IPS DF 19.7 (cell line): ENCODE results near the gene KRT78.

Experiments used
- DNase-seq: peaks from one replicate; pipeline ENCODE4 v3.0.0-alpha.2; 2013; ENCODE audit warnings: low read depth, low spot score

Gene KRT78

DNA sequence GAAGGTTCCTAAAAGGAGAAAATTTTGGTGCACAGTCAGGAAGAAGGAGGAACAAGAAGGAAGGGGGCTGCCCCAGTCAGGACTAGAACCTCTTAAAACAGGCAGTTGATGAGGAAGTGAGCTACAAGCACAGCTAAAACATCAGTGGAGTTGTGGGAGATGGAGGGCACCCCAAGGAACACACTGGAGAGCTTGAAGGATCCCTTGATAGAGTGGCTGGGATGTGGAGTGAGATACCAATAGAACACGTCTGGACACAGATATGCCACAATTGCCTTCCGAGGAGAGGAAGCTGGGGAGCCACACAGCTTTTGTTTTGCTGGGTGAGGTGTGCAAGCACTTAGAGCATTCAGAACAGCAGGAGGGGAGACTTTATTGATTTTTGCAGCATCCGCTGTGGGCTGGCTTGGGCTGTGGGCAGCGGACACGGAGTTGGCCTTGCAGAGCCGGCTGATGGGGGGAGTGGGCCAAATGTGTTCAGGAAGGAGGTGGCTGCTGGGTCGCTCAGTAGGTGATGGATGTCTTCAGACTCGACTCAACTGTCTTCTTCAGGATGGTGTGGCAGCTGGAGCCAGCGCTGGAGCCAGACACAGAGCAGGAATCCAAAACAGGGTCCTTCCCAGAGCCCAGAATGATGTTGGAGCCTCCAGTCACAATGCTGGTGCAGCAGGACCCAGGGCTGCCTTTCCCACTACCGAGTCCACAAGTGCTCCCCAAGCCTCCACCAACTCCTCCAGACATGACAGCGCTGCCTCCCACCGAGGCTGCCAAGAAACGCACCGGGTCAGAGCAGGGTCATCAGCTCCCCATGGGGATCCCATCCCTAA lies 10.0 kb downstream of the KRT78 start:
- no peak for DNase-seq

DNA sequence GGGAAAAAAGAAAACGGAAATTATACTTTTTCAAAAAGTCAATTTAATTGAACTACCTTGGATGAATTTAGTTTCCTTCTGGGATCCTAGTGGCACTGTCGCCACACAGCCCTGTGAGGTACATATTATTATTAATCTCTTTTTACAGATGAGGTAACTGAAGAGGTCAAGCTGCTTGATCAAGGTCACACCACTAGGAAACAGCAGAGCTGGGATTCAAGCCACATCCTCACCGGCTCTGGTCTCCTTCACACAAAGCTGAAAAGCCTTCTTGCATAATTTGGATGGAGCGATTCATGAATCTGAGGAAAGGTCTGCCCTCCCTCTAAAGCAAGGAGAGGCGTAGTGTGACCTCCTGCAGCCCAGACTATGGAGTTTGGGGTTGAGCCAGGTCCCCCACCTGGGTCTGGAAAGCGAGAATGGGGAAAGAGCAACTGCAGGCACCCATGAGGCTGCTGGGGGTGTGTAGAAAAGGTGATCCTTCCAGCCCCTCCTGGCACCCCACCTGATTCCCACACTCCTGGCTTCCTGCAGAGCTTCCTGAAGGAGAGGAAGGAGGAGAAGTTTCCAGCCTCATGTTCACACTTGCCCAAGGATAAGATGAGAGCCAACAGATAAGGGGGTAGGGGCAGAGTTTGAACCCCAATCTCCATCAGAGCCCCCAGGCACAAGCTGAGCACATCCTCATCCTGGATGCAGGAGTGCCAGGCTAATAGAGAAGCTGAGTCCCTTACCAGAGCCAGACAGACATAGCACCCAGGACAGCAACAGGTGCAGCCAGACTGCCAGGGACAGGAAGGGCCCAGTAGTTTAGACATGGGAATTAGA lies 10.8 kb downstream of the KRT78 start:
- no peak for DNase-seq

DNA sequence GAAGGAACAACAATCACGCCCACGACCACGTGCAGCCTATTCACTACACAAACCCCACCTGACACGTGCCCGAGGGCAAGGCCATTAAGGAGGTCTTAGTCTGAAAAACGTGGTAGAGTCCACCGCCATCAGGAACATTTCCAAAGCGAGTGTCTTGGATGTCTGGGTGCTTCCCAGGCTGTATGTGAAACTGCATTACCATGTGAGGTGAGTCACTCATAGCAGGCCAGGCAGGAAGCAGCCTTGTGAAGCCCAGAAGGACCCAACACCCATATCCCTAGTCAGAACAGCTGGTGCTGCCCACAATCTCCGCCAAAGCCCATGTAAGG lies 11.4 kb downstream of the KRT78 start:
- DNase-seq: no peak

DNA sequence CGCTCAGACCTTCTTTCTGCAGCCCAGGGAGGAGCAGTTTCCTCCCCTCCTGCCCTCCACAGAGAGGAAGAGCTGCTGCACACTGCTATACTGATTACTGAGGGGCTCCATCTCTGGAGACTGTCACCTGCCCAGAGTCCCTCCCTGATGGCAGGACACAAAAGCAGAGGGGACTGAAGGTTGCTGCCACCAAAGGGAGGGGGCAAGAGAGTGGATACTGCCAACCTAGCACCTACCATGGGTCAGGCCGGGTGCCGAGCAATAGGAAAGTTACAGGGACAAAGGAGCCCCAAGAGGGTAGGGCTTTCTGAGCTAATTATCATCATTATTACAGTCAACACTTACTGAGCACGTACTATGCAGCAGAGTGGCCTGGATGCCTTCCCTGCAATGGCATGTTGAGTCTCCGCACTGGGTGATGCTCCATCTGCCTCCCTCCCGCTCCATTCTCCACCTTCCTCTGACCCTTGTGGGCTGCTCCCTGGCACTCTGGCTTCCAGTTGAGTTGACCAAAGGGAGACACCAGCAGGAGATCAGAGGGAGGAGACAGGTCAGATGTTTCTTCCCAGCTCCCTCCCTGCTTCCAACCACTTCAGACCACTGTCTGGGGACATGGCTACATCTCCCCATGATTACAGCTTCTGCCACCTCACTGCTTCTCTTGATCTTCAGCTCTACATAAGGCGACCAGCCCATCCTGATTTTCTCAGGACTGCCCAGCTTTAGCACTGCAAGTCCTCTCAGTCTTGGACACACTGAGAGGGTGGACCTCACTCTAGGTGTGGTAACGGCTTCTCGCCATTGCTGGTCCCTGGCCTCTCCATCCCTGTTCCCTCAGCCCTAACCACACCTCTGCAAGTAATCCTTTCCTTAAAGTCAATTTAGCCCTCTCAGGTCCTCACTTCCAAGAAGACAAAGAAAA lies 12.0 kb downstream of the KRT78 start:
- DNase-seq: no peak

DNA sequence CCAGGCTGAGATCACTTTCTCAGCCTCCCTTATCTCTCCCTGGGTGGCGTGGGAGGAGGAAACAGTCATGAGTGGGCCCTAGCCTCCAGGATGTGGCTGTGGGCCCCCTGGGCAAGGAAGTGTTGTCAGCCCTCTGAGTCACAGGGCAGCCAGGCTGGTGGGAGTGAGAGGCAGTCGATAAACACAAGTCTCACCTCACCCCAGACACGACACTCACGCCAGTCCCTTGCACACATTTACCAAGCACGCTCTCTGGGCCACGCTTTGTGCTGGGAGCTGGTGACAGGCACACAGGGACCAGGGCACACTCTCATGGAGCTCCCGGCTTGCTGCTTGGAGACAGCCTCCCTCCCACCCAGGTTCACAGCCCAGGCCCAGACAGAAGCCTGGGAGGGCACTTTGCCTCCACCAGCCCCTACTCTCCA lies 12.7 kb downstream of the KRT78 start:
- DNase-seq: no peak

DNA sequence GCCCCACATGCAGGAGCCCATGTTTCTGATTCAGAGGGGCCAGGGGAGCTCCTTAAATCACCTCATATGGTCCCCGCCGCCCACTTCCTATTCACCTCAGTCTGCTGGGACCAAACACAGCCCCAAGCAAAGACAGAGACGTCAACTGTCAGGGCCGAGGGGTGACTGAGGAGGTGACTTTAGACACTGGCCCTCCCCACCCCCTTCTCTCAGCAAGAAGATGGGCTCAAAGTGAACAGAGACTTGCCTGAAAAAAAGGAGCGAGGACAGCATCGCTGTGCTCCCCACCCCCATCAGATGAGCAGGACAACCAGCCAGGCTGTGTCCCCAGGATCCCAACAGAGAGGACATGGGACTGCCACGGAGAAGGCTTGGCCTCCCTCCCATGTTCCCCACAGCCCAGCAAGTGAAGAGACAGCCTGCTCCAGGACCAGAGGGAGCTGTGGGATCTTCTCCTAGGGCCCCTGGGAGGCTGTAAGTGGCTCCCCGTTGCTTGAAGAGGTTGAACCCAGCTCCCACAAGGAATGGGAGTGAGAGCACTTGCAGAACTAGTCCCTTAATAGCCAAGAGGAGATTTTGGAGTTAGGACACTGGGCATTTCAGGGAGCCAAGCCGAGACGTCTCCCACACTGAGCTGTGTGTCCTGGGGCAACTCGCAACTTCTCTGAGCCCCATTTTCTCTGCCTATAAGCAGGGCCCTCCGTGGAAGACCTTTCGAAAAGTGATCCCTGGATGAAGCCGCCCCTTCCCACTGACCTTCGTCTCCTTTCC lies 13.3 kb downstream of the KRT78 start:
- no peak for DNase-seq

DNA sequence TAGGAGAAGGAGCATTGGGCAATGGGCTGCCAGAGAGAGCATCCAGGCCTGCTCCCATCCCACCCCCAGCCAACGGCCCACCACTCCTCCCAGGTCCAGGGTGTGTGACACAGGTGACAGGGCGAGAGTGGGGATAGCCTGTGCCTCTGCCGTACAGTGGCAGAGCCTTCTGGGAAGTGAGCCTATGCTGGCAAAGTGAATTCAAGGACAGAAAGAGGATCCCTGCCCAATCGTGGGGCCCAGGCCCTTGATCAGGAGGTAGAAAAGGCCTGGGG lies 14.1 kb downstream of the KRT78 start:
- no peak for DNase-seq

DNA sequence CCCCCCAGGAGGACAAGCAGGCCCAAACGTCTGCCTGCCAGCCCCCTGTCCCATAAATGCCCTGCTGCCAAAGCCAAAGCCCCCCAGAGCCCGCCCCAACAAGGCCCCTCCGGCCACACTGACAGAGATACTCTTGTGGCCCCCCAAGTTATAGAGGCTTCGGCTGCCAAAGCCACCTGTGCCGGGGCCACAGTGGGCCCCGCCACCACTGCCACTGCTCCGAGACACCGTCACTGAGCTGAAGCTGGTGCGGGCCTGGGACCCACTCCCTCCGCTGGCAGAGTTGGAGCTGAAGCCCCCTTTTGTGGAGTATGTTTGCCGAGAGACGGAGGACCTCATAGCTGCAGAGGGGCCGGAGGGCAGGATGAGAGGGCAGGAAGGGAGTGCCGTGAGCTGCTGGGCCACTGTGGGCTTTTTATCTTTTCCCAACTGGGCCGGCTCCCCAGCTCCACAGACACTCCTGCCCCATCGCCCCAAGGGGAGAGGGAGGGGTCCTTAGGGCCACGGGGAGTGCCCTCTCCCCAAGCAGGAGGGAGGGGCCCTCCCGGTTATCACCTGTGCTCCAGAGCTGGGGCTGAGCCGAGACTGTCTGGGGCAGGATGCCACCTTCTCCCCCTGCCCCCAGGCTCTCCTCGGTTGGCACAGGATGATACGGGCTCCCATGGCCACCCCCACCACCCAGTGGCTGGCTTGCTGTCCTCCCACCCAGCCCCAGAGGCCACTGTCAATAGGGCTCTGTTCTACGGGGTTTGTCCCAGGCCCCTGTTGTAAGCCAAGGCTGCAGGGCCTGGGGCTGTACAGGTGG lies 14.7 kb downstream of the KRT78 start, which contains the start of gene KRT79:
Gene KRT79, minus strand, starts transcription at position 390 of the 805 bp plus-strand sequence. Its CDS starts 51 bp downstream, at position 339.
- no peak for DNase-seq

DNA sequence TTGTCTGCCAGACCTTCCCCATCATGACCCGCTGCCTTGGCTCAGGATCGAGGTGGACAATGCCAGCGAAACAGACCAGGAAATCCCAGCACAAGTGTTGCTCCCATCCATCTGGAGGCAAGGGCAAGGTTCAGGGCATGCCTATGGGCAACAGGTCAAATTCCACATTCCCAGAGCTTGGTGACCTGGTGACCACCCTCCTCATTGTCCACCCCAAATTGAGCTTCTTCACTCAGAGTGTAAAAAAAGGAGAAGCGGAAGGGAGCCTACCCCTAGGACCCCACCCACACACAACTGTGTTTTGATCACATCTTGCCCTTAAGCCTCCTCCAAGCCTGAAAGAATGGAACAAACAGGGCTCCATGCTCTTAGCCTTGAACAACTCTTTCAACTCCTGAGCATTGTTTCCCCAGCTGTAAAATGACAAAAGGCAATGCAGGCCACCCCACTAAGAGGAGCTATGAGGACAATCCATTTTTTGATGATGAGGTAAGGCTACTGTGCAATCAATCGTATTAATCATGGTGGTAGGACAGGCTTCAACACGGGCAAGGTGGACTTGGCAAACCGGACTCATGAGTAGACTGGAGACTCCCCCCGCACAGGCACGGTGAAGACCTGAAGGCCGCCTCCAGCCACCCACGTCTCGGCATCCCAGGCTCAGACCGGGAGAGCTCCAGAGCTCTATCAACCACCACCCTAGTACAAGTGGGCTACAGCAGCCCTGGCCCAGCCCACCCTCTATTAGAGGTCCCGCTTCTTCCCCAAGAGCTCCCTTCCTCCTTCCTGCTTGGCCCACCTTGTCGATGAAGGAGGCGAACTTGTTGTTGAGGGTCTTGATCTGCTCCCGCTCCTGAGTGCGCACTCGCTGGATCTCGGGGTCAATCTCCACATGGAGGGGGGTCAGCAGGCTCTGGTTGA lies 15.5 kb downstream of the KRT78 start:
- no peak for DNase-seq

DNA sequence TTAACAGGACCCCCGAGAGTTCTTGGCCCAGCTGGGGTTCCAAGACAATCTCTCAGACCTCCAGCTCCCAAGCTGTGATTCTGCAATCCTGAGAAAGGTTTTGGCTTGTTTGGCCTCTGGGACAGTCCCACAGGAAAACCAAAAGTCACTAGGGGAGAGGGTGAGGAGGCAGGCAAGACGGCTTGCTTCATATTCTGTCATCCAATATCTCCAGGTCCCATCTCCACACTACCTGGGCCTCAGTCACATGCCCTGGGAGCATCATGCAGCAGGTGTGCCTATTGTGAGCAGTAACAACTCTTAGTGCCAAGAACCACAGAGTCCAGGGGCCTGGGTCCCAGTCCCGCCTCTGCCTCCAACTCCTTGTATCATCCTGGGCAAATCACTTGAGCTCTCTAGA lies 16.3 kb downstream of the KRT78 start:
- DNase-seq: no peak

DNA sequence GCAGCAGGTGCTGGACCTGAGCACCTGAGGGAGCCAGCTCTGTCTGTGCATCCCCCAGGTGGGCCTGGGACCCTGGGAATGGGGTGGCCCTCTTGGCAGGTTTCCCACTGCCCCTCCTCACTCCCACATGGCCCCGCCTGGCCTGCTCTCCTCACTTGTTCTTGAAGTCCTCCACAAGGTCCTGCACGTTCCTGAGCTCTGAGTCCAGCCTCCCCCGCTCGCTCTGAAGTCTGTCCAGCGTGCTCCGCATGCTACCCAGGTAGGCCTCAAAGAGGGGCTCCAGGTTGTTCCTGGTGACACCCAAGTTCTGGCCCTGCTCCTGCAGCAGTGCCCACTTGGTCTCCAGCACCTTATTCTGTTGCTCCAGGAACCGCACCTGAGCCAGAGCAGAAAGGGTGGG lies 17.5 kb downstream of the KRT78 start:
- DNase-seq: no peak

DNA sequence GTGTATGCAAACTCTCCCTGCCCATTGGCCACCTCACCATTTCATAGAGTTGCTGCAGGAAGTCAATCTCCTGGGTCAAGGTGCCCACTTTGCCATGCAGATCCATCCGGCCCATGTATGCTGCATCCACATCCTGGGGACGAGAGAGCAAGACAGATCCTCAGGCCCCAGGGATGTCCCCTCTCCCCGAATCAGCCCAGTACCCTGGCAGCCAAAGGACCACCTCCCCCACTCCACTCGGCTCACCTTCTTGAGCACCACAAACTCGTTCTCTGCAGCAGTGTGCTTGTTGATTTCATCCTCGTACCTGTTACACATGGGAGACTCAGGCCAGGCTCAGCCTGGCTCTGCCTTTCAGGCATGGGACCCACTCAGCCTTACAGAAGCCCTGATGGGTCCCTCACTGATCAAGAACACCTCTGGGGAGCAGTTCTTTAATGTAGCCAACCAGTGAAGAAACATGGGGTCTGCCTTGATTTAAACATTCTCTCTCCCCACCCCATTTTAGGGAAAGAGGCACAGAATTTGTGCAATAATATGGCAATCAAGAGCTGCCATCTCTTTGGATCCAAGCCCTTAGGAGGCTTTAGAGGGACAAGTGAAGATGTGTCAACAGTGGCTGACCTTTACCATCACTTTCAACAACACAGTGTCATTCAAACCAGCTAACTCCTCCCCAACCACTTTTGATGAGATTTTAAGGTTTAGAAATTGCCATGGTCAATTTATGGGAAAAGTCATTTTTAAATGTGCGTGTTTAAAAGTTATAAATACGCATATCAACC lies 18.6 kb downstream of the KRT78 start:
- no peak for DNase-seq

DNA sequence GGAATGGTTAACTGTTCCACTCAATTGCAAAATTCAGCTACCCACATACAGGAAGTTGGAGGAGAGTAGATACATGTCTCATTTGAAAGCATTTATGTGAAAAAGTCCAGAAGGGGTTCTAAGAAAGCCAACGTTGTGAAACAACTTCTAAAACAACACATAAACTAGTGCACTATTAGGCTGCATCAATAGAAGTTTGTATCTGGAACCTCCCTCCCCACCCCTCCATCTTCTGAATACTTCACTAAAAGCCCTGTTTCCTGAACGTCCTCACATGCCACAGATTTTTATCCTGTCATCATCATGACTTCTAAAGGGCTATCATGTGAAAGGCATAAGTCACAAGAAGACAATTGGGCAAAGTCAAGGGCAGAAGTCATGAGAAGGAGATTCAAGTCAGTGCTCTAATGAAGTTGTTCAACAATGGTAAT lies 20.2 kb downstream of the KRT78 start:
- DNase-seq: no peak

DNA sequence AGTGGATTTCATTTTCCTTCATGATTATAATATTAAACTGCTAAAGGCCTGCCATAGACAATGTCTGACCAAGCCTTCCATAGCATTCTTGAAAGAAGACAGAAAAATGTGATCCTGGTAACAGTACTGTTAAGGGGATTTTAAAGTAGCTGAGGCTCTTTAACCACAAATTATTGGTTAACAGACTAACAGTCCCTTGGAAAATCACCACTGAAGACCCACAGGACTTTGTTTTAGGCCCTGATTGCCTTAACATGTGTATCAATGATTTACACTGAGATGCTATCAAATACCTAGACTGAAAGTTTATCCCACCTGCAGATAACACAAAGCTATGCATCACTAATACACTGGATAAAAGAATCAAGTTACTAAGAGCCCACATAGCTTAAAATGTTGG lies 20.6 kb downstream of the KRT78 start:
- DNase-seq: no peak

DNA sequence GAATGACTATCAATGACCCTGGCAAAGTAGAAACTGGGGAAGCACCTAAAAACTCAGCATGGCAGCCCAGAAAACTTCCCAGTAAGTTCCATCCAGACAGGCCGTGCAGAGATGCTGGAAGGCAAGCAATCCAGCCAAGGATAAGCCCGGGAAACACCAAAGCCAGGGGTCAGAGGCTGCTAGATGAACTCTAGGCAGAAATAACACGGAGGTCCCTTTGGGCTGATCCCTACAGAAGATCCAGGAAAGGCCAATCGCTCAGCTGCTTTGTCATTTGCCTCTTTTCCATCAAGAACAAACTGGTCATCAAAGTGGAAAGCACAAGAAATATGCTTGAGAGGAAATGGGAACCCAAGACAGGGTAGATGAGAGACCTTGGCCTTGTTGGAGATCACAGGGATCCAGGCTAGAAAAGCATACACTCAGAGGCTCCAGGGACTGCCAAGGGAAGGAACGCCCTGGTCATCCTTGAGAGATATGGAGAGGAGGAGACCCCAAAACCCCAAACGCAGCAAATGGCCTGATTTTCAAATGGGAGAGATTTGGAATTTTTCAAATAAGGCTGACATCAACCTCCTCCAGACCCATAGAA lies 21.2 kb downstream of the KRT78 start:
- no peak for DNase-seq

DNA sequence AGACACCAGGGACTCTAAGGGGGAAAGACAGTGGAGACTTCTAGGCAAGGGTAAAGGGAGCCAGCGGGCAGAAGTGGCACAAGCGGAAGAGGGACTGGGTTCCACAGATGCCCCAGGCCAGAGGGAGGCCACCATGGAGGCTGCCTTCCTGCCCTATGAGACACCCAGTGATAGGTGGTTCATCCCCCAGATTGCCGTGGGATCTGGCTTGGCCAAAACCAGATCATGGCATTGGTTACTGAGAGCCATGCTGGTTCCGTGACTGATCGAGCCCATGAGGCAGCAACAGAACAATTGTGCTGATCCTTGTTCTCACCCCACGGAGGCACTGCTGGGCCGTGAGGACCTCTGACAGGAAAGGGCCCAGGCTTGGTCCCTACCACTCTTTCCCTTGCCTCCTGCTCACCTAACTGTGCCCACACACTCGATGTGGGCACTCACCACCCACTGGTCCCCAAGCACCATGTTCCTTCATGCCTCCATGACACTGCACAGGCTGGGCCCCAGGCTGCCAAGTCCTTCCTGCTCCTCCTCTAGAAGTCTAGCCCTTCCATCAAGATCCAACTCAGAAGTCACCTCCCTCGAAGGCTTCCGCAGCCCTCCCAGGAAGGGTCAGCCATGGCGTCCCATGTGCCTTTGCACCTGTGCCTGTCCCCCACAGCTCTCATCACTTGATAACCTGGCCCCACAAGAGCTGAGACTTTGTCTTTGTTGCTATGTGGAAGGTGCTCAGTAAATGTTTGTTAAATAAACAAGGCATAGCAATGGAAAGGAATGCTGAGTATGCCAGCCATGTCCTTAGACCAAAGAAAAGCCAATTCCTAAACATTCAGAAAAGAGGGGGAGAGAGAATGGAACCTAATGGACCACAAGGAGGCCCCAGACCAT lies 21.9 kb downstream of the KRT78 start:
- DNase-seq: peak; percentile 23

DNA sequence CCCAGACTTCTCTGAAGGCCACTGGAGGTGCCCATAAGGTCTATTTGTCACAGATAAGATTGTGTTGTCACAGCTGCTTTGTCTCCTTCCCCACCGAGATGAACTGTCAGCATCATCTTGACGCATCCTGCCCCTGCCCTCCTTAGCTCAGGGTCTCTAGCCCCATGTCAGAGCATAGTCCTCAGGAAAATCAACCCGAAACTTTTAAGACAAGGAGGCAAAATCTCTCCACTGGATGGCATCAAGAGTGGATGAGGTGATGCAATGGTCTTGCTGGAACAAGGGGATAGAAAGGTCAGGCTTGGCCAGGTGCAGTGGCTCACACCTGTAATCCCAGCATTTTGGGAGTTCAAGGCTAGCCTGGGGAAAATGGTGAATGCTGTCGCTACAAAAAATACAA lies 22.8 kb downstream of the KRT78 start:
- DNase-seq: no peak
